Mesenchymal stem cell (in vitro differentiated cells and primary cell): Measurements from ENCODE around the gene RSPO3.

Experiments used
- DNase-seq: peaks from one replicate; pipeline ENCODE4 v3.0.0-alpha.2; 2013
- H2AFZ ChIP-seq: one replicate; pipeline ENCODE4 v1.6.1; 2013; ENCODE audit warnings: low read depth, mild to moderate bottlenecking, control low read depth, inconsistent platforms, low read length, moderate library complexity
- H2AK5ac ChIP-seq: 2 replicates; pipeline ENCODE4 v1.6.1; 2013; ENCODE audit warnings: low read length, moderate library complexity, mild to moderate bottlenecking, inconsistent platforms; ENCODE audit not compliant: severe bottlenecking
- H2BK120ac ChIP-seq: one replicate; pipeline ENCODE4 v1.6.1; 2013; ENCODE audit warnings: low read depth, mild to moderate bottlenecking, inconsistent platforms, low read length, moderate library complexity
- H2BK12ac ChIP-seq, 2 experiments: one replicate each; pipeline ENCODE4 v1.6.1; 2013; ENCODE audit warnings: inconsistent platforms in 2 of 2, low read length in 2 of 2, mild to moderate bottlenecking in 2 of 2, moderate library complexity in 2 of 2, control low read depth in 1 of 2
- H2BK15ac ChIP-seq: one replicate; pipeline ENCODE4 v1.6.1; 2013; ENCODE audit warnings: mild to moderate bottlenecking, low read depth, inconsistent platforms; ENCODE audit not compliant: poor library complexity, severe bottlenecking
- H2BK5ac ChIP-seq: 2 replicates; pipeline ENCODE4 v1.6.1; 2013; ENCODE audit warnings: low read depth, mild to moderate bottlenecking, low read length, control low read depth, inconsistent platforms; ENCODE audit not compliant: poor library complexity, severe bottlenecking
- H3K14ac ChIP-seq, 2 experiments: one replicate each; pipeline ENCODE4 v1.6.1; 2013; ENCODE audit warnings: inconsistent platforms in 2 of 2, low read length in 2 of 2, control low read depth in 1 of 2, mild to moderate bottlenecking in 1 of 2, moderate library complexity in 1 of 2
- H3K18ac ChIP-seq, 2 experiments: one replicate each; pipeline ENCODE4 v1.6.1; 2013; ENCODE audit warnings: inconsistent platforms in 2 of 2, low read length in 2 of 2, control low read depth in 1 of 2, low read depth in 1 of 2, mild to moderate bottlenecking in 1 of 2
- H3K23ac ChIP-seq, 2 experiments: one replicate each; pipeline ENCODE4 v1.6.1; 2013; ENCODE audit warnings: inconsistent platforms in 2 of 2, low read length in 2 of 2, mild to moderate bottlenecking in 2 of 2, moderate library complexity in 2 of 2, control low read depth in 1 of 2
- H3K27ac ChIP-seq: 2 replicates; pipeline ENCODE4 v1.5.1; 2013; ENCODE audit warnings: mild to moderate bottlenecking, moderate library complexity, low read length, control low read depth, inconsistent platforms; ENCODE audit not compliant: poor library complexity, severe bottlenecking
- H3K27me3 ChIP-seq, 2 experiments: 2 replicates each; pipeline versions ENCODE4 v1.6.1 to v1.7.0; 2013; ENCODE audit warnings: low read length in 2 of 2, mild to moderate bottlenecking in 2 of 2, moderate library complexity in 2 of 2, control low read depth in 1 of 2, inconsistent platforms in 1 of 2; ENCODE audit not compliant: control insufficient read depth in 1 of 2, insufficient read depth in 1 of 2
- H3K36me3 ChIP-seq, 2 experiments: 2 replicates each; pipeline versions ENCODE4 v1.6.1 to v1.7.0; 2013; ENCODE audit warnings: low read length in 2 of 2, control low read depth in 1 of 2, inconsistent platforms in 1 of 2, low read depth in 1 of 2, mild to moderate bottlenecking in 1 of 2; ENCODE audit not compliant: insufficient read depth in 2 of 2, control insufficient read depth in 1 of 2
- H3K4ac ChIP-seq, 2 experiments: one replicate each; pipeline ENCODE4 v1.6.1; 2013; ENCODE audit warnings: inconsistent platforms in 2 of 2, low read length in 2 of 2, mild to moderate bottlenecking in 2 of 2, moderate library complexity in 2 of 2, control low read depth in 1 of 2, low read depth in 1 of 2
- H3K4me1 ChIP-seq: 2 replicates; pipeline ENCODE4 v1.6.1; 2013; ENCODE audit warnings: low read depth, low read length, control low read depth; ENCODE audit not compliant: control insufficient read depth, insufficient read depth
- H3K4me2 ChIP-seq: 2 replicates; pipeline ENCODE4 v1.6.1; 2013; ENCODE audit warnings: low read length, mild to moderate bottlenecking, inconsistent platforms; ENCODE audit not compliant: poor library complexity, severe bottlenecking
- H3K4me3 ChIP-seq, 2 experiments: 2 replicates each; pipeline versions ENCODE4 v1.5.1 to v1.7.0; 2013; ENCODE audit warnings: low read length in 2 of 2, mild to moderate bottlenecking in 2 of 2, control low read depth in 1 of 2, low read depth in 1 of 2; ENCODE audit not compliant: insufficient read depth in 1 of 2
- H3K79me1 ChIP-seq: replicated peaks from 2 replicates; pipeline ENCODE4 v1.6.1; 2013; ENCODE audit warnings: mild to moderate bottlenecking, control low read depth, low read length, inconsistent platforms; ENCODE audit not compliant: poor library complexity, severe bottlenecking
- H3K9ac ChIP-seq: 2 replicates; pipeline ENCODE4 v1.7.0; 2013; ENCODE audit warnings: mild to moderate bottlenecking, low read length, moderate library complexity
- H3K9me3 ChIP-seq: 2 replicates; pipeline ENCODE4 v1.7.0; 2013; ENCODE audit warnings: mild to moderate bottlenecking, low read length; ENCODE audit not compliant: control insufficient read depth
- H4K8ac ChIP-seq: one replicate; pipeline ENCODE4 v1.6.1; 2013; ENCODE audit warnings: inconsistent platforms, mild to moderate bottlenecking, low read length, moderate library complexity
- H4K91ac ChIP-seq: one replicate; pipeline ENCODE4 v1.6.1; 2013; ENCODE audit warnings: mild to moderate bottlenecking, low read length, inconsistent platforms
- WGBS: methylation state at CpG from one replicate; pipeline ENCODE4 v1.1.7; 2013; ENCODE audit warnings: mixed read lengths; 5-methylcytosine and 5-hydroxymethylcytosine counted together

The RSPO3 gene

GRCh38 chr6:127131772-127132376 lies 13.4 kb downstream of the RSPO3 start:
- Histone ChIP-seq H4K91ac (no peak overlapping the region), H3K36me3 (no peaks in the 10 kb centered on the region), H2BK15ac (no peak overlapping the region), H2AK5ac (no peak overlapping the region), H3K27me3 (peaks cover 0 to 6% of the 10 kb centered on the region in 2 experiments), H3K9ac (no peak overlapping the region), H2AFZ (no peak overlapping the region), H3K79me1 (no peaks in the 10 kb centered on the region), H3K4me1 (no peaks in the 10 kb centered on the region), H2BK120ac (no peak overlapping the region), H4K8ac (no peak overlapping the region), H3K4me2 (no peak overlapping the region), H2BK12ac (no peak overlapping the region), H3K9me3 (no peaks in the 10 kb centered on the region), H3K4me3 (no peak overlapping the region), H2BK5ac (no peak overlapping the region), H3K14ac (no peak overlapping the region), H3K23ac (no peak overlapping the region), H3K18ac (no peak overlapping the region), H3K27ac (no peak overlapping the region), H3K4ac (no peak overlapping the region)
- DNase-seq, result no peak

- Histone ChIP-seq H3K23ac (no peak overlapping the region), H3K4me3 (no peak overlapping the region), H2BK12ac (no peak overlapping the region), H2AK5ac (no peak overlapping the region), H3K9ac (no peak overlapping the region), H3K27me3 (peaks cover 0 to 5% of the 10 kb centered on the region in 2 experiments), H4K8ac (no peak overlapping the region), H3K18ac (no peak overlapping the region), H4K91ac (no peak overlapping the region), H3K9me3 (no peaks in the 10 kb centered on the region), H3K27ac (no peak overlapping the region), H2BK120ac (no peak overlapping the region), H3K79me1 (no peaks in the 10 kb centered on the region), H3K4me2 (no peak overlapping the region), H3K36me3 (no peaks in the 10 kb centered on the region), H3K4ac (no peak overlapping the region), H2BK5ac (no peak overlapping the region), H3K4me1 (no peaks in the 10 kb centered on the region), H2BK15ac (no peak overlapping the region), H2AFZ (no peak overlapping the region), H3K14ac (no peak overlapping the region)
- 40% methylated on average over 1 of the region's 1 CpG for WGBS
- DNase-seq, result no peak
Observed at GRCh38 chr6:127134136-127134535, 15.7 kb downstream of the RSPO3 start.

- no peak overlapping the region for H2BK15ac ChIP-seq
- H2AK5ac ChIP-seq, result no peak overlapping the region
- no peak overlapping the region for H3K23ac ChIP-seq
- no peak overlapping the region for H3K4me3 ChIP-seq
- H3K18ac ChIP-seq, result no peak overlapping the region
- WGBS, result 84% methylated on average over 4 of the region's 4 CpGs
- no peaks in the 10 kb centered on the region for H3K36me3 ChIP-seq
- H3K79me1 ChIP-seq, result no peaks in the 10 kb centered on the region
- no peak overlapping the region for H4K91ac ChIP-seq
- H4K8ac ChIP-seq, result no peak overlapping the region
- no peak overlapping the region for H3K4me2 ChIP-seq
- H3K27ac ChIP-seq, result no peak overlapping the region
- H2BK12ac ChIP-seq, result no peak overlapping the region
- no peak overlapping the region for H3K14ac ChIP-seq
- H3K9ac ChIP-seq, result no peak overlapping the region
- H2AFZ ChIP-seq, result no peak overlapping the region
- H3K4ac ChIP-seq, result no peak overlapping the region
- H3K4me1 ChIP-seq, result no peaks in the 10 kb centered on the region
- H2BK120ac ChIP-seq, result no peak overlapping the region
- no peaks in the 10 kb centered on the region for H3K27me3 ChIP-seq
- H2BK5ac ChIP-seq, result no peak overlapping the region
- H3K9me3 ChIP-seq, result no peaks in the 10 kb centered on the region
- DNase-seq, result no peak
Observed at GRCh38 chr6:127136786-127137185, 18.3 kb downstream of the RSPO3 start.

GRCh38 chr6:127146932-127147331 lies 28.5 kb downstream of the RSPO3 start:
- no peak overlapping the region for H2BK5ac ChIP-seq
- H2AFZ ChIP-seq, result no peak overlapping the region
- no peak overlapping the region for H4K91ac ChIP-seq
- H2BK12ac ChIP-seq, result no peak overlapping the region
- H3K9ac ChIP-seq, result no peak overlapping the region
- no peak overlapping the region for H3K4ac ChIP-seq
- no peaks in the 10 kb centered on the region for H3K36me3 ChIP-seq
- peaks cover 0 to 5% of the 10 kb centered on the region in 2 experiments for H3K27me3 ChIP-seq
- no peak overlapping the region for H3K18ac ChIP-seq
- H4K8ac ChIP-seq, result no peak overlapping the region
- 0% methylated on average over 4 of the region's 5 CpGs for WGBS
- no peaks in the 10 kb centered on the region for H3K9me3 ChIP-seq
- DNase-seq, result peak; percentile 80
- no peaks in the 10 kb centered on the region for H3K79me1 ChIP-seq
- peak overlapping the region; percentile 6 for H3K4me2 ChIP-seq
- H3K23ac ChIP-seq, result no peak overlapping the region
- no peak overlapping the region for H2AK5ac ChIP-seq
- no peak overlapping the region for H2BK120ac ChIP-seq
- H3K27ac ChIP-seq, result no peak overlapping the region
- peaks cover 3% of the 10 kb centered on the region for H3K4me1 ChIP-seq
- H3K4me3 ChIP-seq, result no peak overlapping the region
- no peak overlapping the region for H3K14ac ChIP-seq
- H2BK15ac ChIP-seq, result no peak overlapping the region
